A172 (cell line): Measurements from ENCODE around the gene ADAMTS15. TPM values are rescaled to one million over a fixed set of nuclear protein-coding genes. Genes with fewer than 3 reads are reported as not detected.

Experiments
- DNase-seq: peaks from one replicate; pipeline ENCODE4 v3.0.0-alpha.2; 2015; ENCODE audit warnings: low spot score
- total RNA-seq: library from RNA; depleted of rRNA; stranded (reverse); fragments of >200 nt; shearing (Covaris generic); gene quantifications from 2 replicates; pipeline ENCODE4 v1.2.3, GENCODE V29; 2014; rRNA removed

Gene ADAMTS15
- 0.67 and 1.0 TPM in 2 replicates for total RNA-seq

GRCh38 chr11:130448416-130449309 is at the start of gene ADAMTS15:
ADAMTS15 (plus strand) TSS chr11:130448645; CDS start chr11:130448974, 329 bp downstream.
- DNase-seq, result peak; percentile 46

- DNase-seq, result no peak
Observed at GRCh38 chr11:130399196-130399595, 49.2 kb upstream of the ADAMTS15 start.

GRCh38 chr11:130400781-130401483 is 47.5 kb upstream of the ADAMTS15 start:
- DNase-seq, result no peak

- no peak for DNase-seq
Observed at GRCh38 chr11:130402570-130402969, 45.9 kb upstream of the ADAMTS15 start.

GRCh38 chr11:130403271-130403804 is 45.1 kb upstream of the ADAMTS15 start:
- DNase-seq, result peak; percentile 50

GRCh38 chr11:130403967-130404366 is 44.5 kb upstream of the ADAMTS15 start:
- no peak for DNase-seq

GRCh38 chr11:130404727-130405126 is 43.7 kb upstream of the ADAMTS15 start:
- DNase-seq, result no peak

- DNase-seq, result no peak
Observed at GRCh38 chr11:130405428-130405827, 43.0 kb upstream of the ADAMTS15 start.

- peak; percentile 64 for DNase-seq
Observed at GRCh38 chr11:130407978-130408377, 40.5 kb upstream of the ADAMTS15 start.

- DNase-seq, result no peak
Observed at GRCh38 chr11:130408401-130408890, 40.0 kb upstream of the ADAMTS15 start.

- no peak for DNase-seq
Observed at GRCh38 chr11:130408901-130409300, 39.5 kb upstream of the ADAMTS15 start.

- no peak for DNase-seq
Observed at GRCh38 chr11:130409594-130410388, 38.7 kb upstream of the ADAMTS15 start.

GRCh38 chr11:130411223-130411622 is 37.2 kb upstream of the ADAMTS15 start:
- DNase-seq, result no peak

- peak; percentile 74 for DNase-seq
Observed at GRCh38 chr11:130413405-130414106, 34.9 kb upstream of the ADAMTS15 start.

GRCh38 chr11:130414107-130415080 is 34.1 kb upstream of the ADAMTS15 start:
- no peak for DNase-seq

GRCh38 chr11:130415731-130416529 is 32.5 kb upstream of the ADAMTS15 start:
- DNase-seq, result no peak

- DNase-seq, result no peak
Observed at GRCh38 chr11:130416530-130416882, 31.9 kb upstream of the ADAMTS15 start.

GRCh38 chr11:130416906-130417305 is 31.5 kb upstream of the ADAMTS15 start:
- DNase-seq, result no peak

GRCh38 chr11:130418210-130418609 is 30.2 kb upstream of the ADAMTS15 start:
- no peak for DNase-seq
